ENCODE data around the gene NEDD4L. TPM values are rescaled to one million over a fixed set of nuclear protein-coding genes. Genes with fewer than 3 reads are reported as not detected.
A peak's percentile ranks its signal among the peaks of the same experiment; 100 is the strongest.

NEDD4L gene
- total RNA-seq, 1 donor from 2014 or later = 209 TPM

GRCh38 chr18:58324824-58325480, 280.9 kb downstream of the NEDD4L start:
- peaks cover 2% of the 10 kb centered on the region for H3K9me3 Mint-ChIP-seq (ENCODE audit: unreplicated experiment)
- H3K36me3 Mint-ChIP-seq (ENCODE audit: unreplicated experiment) = no peaks in the 10 kb centered on the region
- H3K27ac Mint-ChIP-seq (ENCODE audit: unreplicated experiment) = peak overlapping the region; percentile 79
- TF ChIP-seq CTCF (IDR thresholded peaks at IDR 0.05; ENCODE audit: partially characterized antibody, unreplicated experiment) = no peak
- H3K4me3 Mint-ChIP-seq (ENCODE audit: unreplicated experiment) = peak overlapping the region; percentile 9
- DNase-seq = no peak
- peaks cover 41% of the 10 kb centered on the region for H3K4me1 Mint-ChIP-seq (ENCODE audit: low read depth, unreplicated experiment)
- H3K27me3 Mint-ChIP-seq (ENCODE audit: unreplicated experiment) = no peaks in the 10 kb centered on the region

GRCh38 chr18:58325494-58325893, 281.5 kb downstream of the NEDD4L start:
- Mint-ChIP-seq H3K36me3 (ENCODE audit: unreplicated experiment) (no peaks in the 10 kb centered on the region), H3K4me1 (ENCODE audit: low read depth, unreplicated experiment) (peaks cover 41% of the 10 kb centered on the region), H3K27ac (ENCODE audit: unreplicated experiment) (peak overlapping the region; percentile 48), H3K4me3 (ENCODE audit: unreplicated experiment) (no peak overlapping the region), H3K9me3 (ENCODE audit: unreplicated experiment) (peaks cover 2% of the 10 kb centered on the region), H3K27me3 (ENCODE audit: unreplicated experiment) (no peaks in the 10 kb centered on the region)
- no peak for TF ChIP-seq CTCF (IDR thresholded peaks at IDR 0.05; ENCODE audit: partially characterized antibody, unreplicated experiment)
- no peak for DNase-seq

GRCh38 chr18:58334061-58334460, 290.0 kb downstream of the NEDD4L start:
- peaks cover 3% of the 10 kb centered on the region for H3K9me3 Mint-ChIP-seq (ENCODE audit: unreplicated experiment)

GRCh38 chr18:58335223-58335622, 291.2 kb downstream of the NEDD4L start:
- Mint-ChIP-seq H3K36me3 (ENCODE audit: unreplicated experiment) (no peaks in the 10 kb centered on the region), H3K27ac (ENCODE audit: unreplicated experiment) (peak overlapping the region; percentile 88), H3K27me3 (ENCODE audit: unreplicated experiment) (peaks cover 8% of the 10 kb centered on the region), H3K4me1 (ENCODE audit: low read depth, unreplicated experiment) (peaks cover 21% of the 10 kb centered on the region), H3K9me3 (ENCODE audit: unreplicated experiment) (peaks cover 3% of the 10 kb centered on the region), H3K4me3 (ENCODE audit: unreplicated experiment) (peak overlapping the region; percentile 34)
- no peak for TF ChIP-seq CTCF (IDR thresholded peaks at IDR 0.05; ENCODE audit: partially characterized antibody, unreplicated experiment)
- DNase-seq = peak; percentile 58

More at GRCh38 chr18:58334061-58334460, 290.0 kb downstream of the NEDD4L start:
- Mint-ChIP-seq H3K27me3 (ENCODE audit: unreplicated experiment) (peaks cover 6% of the 10 kb centered on the region), H3K4me3 (ENCODE audit: unreplicated experiment) (no peak overlapping the region), H3K27ac (ENCODE audit: unreplicated experiment) (no peak overlapping the region), H3K4me1 (ENCODE audit: low read depth, unreplicated experiment) (peaks cover 12% of the 10 kb centered on the region), H3K36me3 (ENCODE audit: unreplicated experiment) (no peaks in the 10 kb centered on the region)
- no peak for DNase-seq
- no peak for TF ChIP-seq CTCF (IDR thresholded peaks at IDR 0.05; ENCODE audit: partially characterized antibody, unreplicated experiment)

GRCh38 chr18:58335821-58336220, 291.8 kb downstream of the NEDD4L start:
- no peak for TF ChIP-seq CTCF (IDR thresholded peaks at IDR 0.05; ENCODE audit: partially characterized antibody, unreplicated experiment)
- no peaks in the 10 kb centered on the region for H3K36me3 Mint-ChIP-seq (ENCODE audit: unreplicated experiment)
- H3K27me3 Mint-ChIP-seq (ENCODE audit: unreplicated experiment) = peaks cover 8% of the 10 kb centered on the region
- no peak for DNase-seq
- peak overlapping the region; percentile 88 for H3K27ac Mint-ChIP-seq (ENCODE audit: unreplicated experiment)
- H3K9me3 Mint-ChIP-seq (ENCODE audit: unreplicated experiment) = peaks cover 3% of the 10 kb centered on the region
- peaks cover 22% of the 10 kb centered on the region for H3K4me1 Mint-ChIP-seq (ENCODE audit: low read depth, unreplicated experiment)
- H3K4me3 Mint-ChIP-seq (ENCODE audit: unreplicated experiment) = peak overlapping the region; percentile 46
